HCT116 (cell line): ENCODE results near the gene TJAP1.

ENCODE experiments used
- POLR2AphosphoS5 ChIP-seq: IDR thresholded peaks from 2 replicates; pipeline ENCODE4 v1.6.1; 2011; ENCODE audit warnings: mild to moderate bottlenecking, low read depth, low read length, moderate library complexity
- RAD21 ChIP-seq: IDR thresholded peaks from 2 replicates; pipeline ENCODE4 v1.6.1; 2012; ENCODE audit warnings: low read depth, mild to moderate bottlenecking
- TCF7L2 ChIP-seq: IDR thresholded peaks from 2 replicates; pipeline ENCODE4 v1.7.0; 2011; ENCODE audit warnings: borderline replicate concordance, inconsistent platforms; ENCODE audit not compliant: insufficient read depth, insufficient read length; ENCODE audit errors: extremely low read depth
- ZNF274 ChIP-seq: fragments of 200-500 bp; sonication (Bioruptor generic); IDR thresholded peaks from 2 replicates; pipeline ENCODE4 v1.6.1; 2014; ENCODE audit warnings: mild to moderate bottlenecking, low read depth, low read length, inconsistent platforms
- TF ChIP-seq, protein P1 (sequence below), 3 experiments: fragments of 200-600 bp in 1 of 3; sonication (generic) in 1 of 3; IDR thresholded peaks in 2 of 3; conservative IDR thresholded peaks in 1 of 3; 2 replicates each; pipeline ENCODE4 v1.5.1; 2012 to 2017; ENCODE audit warnings: low read depth in 2 of 3, low read length in 2 of 3, antibody characterized with exemption in 1 of 3, borderline replicate concordance in 1 of 3, control low read depth in 1 of 3, mild to moderate bottlenecking in 1 of 3, mixed read lengths in 1 of 3, mixed run types in 1 of 3, moderate library complexity in 1 of 3; ENCODE audit not compliant: insufficient read depth in 1 of 3

DNA sequence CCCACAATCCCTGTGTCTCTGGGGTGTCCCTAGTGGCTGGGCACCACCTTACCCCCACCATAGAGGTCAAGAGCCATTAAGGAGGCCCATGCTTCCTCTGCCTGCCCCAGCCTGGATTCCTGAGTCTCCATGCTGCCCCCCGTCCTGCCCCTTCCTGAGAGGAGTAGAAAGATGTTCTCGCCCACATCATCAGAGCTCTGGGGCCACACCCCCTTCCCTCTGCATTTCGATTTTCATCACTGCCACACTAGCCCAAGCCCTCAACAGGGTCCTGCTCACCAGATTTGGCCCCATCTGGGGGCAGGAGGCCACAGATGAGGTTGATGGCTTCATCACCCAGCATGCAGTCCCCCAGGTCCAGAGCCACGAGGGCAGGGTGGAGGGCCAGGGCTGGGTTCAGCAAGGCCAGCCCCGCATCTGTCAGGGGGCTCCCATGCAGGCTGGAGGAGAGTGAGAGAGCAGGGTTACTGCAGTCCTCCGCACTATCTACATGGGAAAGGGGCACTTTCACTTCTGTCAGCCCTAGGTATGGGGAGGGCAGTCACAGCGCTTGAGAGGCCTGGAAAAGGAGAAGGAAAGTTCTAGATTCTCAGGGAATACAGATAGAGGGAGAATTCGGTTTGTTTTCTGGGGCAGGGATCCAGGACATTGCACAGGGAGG lies 31.2 kb downstream of the TJAP1 start:
- TF ChIP-seq POLR2AphosphoS5 (no peak), ZNF274 (no peak), TCF7L2 (no peak), RAD21 (no peak)
- TF ChIP-seq, protein P1, sequence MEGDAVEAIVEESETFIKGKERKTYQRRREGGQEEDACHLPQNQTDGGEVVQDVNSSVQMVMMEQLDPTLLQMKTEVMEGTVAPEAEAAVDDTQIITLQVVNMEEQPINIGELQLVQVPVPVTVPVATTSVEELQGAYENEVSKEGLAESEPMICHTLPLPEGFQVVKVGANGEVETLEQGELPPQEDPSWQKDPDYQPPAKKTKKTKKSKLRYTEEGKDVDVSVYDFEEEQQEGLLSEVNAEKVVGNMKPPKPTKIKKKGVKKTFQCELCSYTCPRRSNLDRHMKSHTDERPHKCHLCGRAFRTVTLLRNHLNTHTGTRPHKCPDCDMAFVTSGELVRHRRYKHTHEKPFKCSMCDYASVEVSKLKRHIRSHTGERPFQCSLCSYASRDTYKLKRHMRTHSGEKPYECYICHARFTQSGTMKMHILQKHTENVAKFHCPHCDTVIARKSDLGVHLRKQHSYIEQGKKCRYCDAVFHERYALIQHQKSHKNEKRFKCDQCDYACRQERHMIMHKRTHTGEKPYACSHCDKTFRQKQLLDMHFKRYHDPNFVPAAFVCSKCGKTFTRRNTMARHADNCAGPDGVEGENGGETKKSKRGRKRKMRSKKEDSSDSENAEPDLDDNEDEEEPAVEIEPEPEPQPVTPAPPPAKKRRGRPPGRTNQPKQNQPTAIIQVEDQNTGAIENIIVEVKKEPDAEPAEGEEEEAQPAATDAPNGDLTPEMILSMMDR (IDR thresholded peaks at IDR 0.05 in 2 of 3, conservative IDR thresholded peaks at IDR 0.05 in 1 of 3; ENCODE audit: borderline replicate concordance in 1 of 3, insufficient read depth in 1 of 3, low read depth in 2 of 3, low read length in 2 of 3): 0 out of 6 replicates have a peak, but pooled peaks of 1 of the 3 experiments have one; percentile 8
